ENCODE measurements around the gene PPM1M. TPM values are rescaled to one million over a fixed set of nuclear protein-coding genes. Genes with fewer than 3 reads are reported as not detected.
A peak's percentile ranks its signal among the peaks of the same experiment; 100 is the strongest.

The PPM1M gene
- total RNA-seq, 2 experiments from 2014 or later: 90.7 to 91.9 TPM

GRCh38 chr3:52225452-52226228 is 19.9 kb upstream of the PPM1M start, which contains the start of gene TLR9:
Gene TLR9, minus strand, starts transcription at chr3:52225645. Its CDS starts 116 bp downstream, at chr3:52225529.
- H3K9me3 Mint-ChIP-seq (ENCODE audit: insufficient read depth): no peaks in the 10 kb centered on the region
- peaks cover 69% of the 10 kb centered on the region for H3K4me1 Mint-ChIP-seq (ENCODE audit: low read depth)
- no peak for DNase-seq
- ATAC-seq: peak; percentile 29
- no peaks in the 10 kb centered on the region for H3K27me3 Mint-ChIP-seq (ENCODE audit: low read depth)
- H3K27ac Mint-ChIP-seq: peak within 1 kb of the TSS; percentile 96
- peaks cover 50% of the 10 kb centered on the region for H3K36me3 Mint-ChIP-seq (ENCODE audit: low read depth)
- peak within 1 kb of the TSS; percentile 41 for H3K4me3 Mint-ChIP-seq
- POLR2A ChIA-PET: interaction anchor here (1.0 to 7.9 kb wide), 6 partner anchors 9 to 114 kb away, joined by 3 to 53 read pairs (median 5); partner anchors contain the start of genes GLYCTK, TWF2 and WDR82
- CTCF ChIA-PET: interaction anchor here (0.5 to 9.7 kb wide), 6 partner anchors 11 to 224 kb away, joined by 3 to 157 read pairs (median 4); partner anchors contain the start of gene TWF2

- Mint-ChIP-seq H3K27me3 (ENCODE audit: low read depth) (no peaks in the 10 kb centered on the region), H3K4me1 (ENCODE audit: low read depth) (peaks cover 65% of the 10 kb centered on the region), H3K9me3 (ENCODE audit: insufficient read depth) (no peaks in the 10 kb centered on the region), H3K36me3 (ENCODE audit: low read depth) (peaks cover 54% of the 10 kb centered on the region), H3K27ac (peak overlapping the region; percentile 85), H3K4me3 (peak overlapping the region; percentile 41)
- DNase-seq (no peak), ATAC-seq (no peak)
- ChIA-PET POLR2A (interaction anchor here (1.0 to 7.9 kb wide), 6 partner anchors 8 to 113 kb away, joined by 3 to 53 read pairs (median 6); partner anchors contain the start of genes TWF2 and WDR82), CTCF (interaction anchor here (0.8 to 9.7 kb wide), 7 partner anchors 10 to 224 kb away, joined by 3 to 157 read pairs (median 3); partner anchors contain the start of gene TWF2)
Observed at GRCh38 chr3:52226229-52226817, 19.2 kb upstream of the PPM1M start.

DNA sequence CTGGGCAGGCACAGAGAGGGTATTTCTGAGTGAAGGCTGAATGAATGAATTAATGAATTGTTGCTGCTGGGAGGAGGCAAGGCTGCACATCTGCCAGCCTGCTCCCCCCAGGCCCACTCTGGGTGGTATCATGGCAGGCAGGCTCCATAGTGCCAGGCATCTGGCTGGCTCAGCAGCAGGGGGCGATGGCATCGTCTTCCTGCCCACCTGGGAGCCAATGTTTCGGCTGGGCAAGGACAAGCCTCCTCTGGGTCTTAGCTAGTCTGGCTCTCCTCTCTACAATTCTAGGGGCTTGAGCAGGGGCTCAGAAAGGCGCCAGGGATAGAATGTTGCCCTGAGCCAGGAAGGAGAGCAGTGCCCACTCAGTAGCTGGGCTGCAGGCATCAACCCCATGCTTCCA is 18.4 kb upstream of the PPM1M start:
- no peak overlapping the region for H3K4me3 Mint-ChIP-seq
- H3K27ac Mint-ChIP-seq: peak overlapping the region; percentile 85
- ChIA-PET CTCF (interaction anchor here (0.8 to 4.2 kb wide), 5 partner anchors 10 to 112 kb away, joined by 3 to 34 read pairs (median 3); partner anchors contain the start of gene TWF2), POLR2A (interaction anchor here (0.7 to 2.1 kb wide), 6 partner anchors 9 to 111 kb away, joined by 3 to 17 read pairs (median 4); partner anchors contain the start of gene TWF2)
- H3K27me3 Mint-ChIP-seq (ENCODE audit: low read depth): no peaks in the 10 kb centered on the region
- H3K9me3 Mint-ChIP-seq (ENCODE audit: insufficient read depth): no peaks in the 10 kb centered on the region
- peaks cover 65% of the 10 kb centered on the region for H3K4me1 Mint-ChIP-seq (ENCODE audit: low read depth)
- ATAC-seq: no peak
- DNase-seq: no peak
- H3K36me3 Mint-ChIP-seq (ENCODE audit: low read depth): peaks cover 60% of the 10 kb centered on the region

- Mint-ChIP-seq H3K4me1 (ENCODE audit: low read depth) (peaks cover 64% of the 10 kb centered on the region), H3K36me3 (ENCODE audit: low read depth) (peaks cover 60% of the 10 kb centered on the region), H3K27me3 (ENCODE audit: low read depth) (no peaks in the 10 kb centered on the region), H3K4me3 (no peak overlapping the region), H3K9me3 (ENCODE audit: insufficient read depth) (no peaks in the 10 kb centered on the region), H3K27ac (peak overlapping the region; percentile 52)
- CTCF ChIA-PET: interaction anchor here (0.9 to 4.2 kb wide), 2 partner anchors 9 to 50 kb away, joined by 3 to 34 read pairs; partner anchors contain the start of gene TWF2
- POLR2A ChIA-PET: interaction anchor here (0.7 to 1.8 kb wide), 5 partner anchors 9 to 111 kb away, joined by 3 to 5 read pairs (median 4); partner anchors contain the start of gene TWF2
- ATAC-seq (no peak), DNase-seq (no peak)
Observed at GRCh38 chr3:52227766-52228165, 17.8 kb upstream of the PPM1M start.

- no peaks in the 10 kb centered on the region for H3K9me3 Mint-ChIP-seq (ENCODE audit: insufficient read depth)
- no peak overlapping the region for H3K4me3 Mint-ChIP-seq
- DNase-seq (no peak), ATAC-seq (no peak)
- H3K27ac Mint-ChIP-seq: peak overlapping the region; percentile 15
- peaks cover 64% of the 10 kb centered on the region for H3K4me1 Mint-ChIP-seq (ENCODE audit: low read depth)
- no peaks in the 10 kb centered on the region for H3K27me3 Mint-ChIP-seq (ENCODE audit: low read depth)
- peaks cover 57% of the 10 kb centered on the region for H3K36me3 Mint-ChIP-seq (ENCODE audit: low read depth)
- ChIA-PET CTCF (interaction anchor here (11.1 kb wide), 1 partner anchor 9 kb away, joined by 176 read pairs; no protein-coding TSS in a partner anchor), POLR2A (interaction anchor here (1.1 kb wide), 1 partner anchor 49 kb away, joined by 3 read pairs; no protein-coding TSS in a partner anchor)
Observed at GRCh38 chr3:52228266-52228665, 17.3 kb upstream of the PPM1M start.

DNA sequence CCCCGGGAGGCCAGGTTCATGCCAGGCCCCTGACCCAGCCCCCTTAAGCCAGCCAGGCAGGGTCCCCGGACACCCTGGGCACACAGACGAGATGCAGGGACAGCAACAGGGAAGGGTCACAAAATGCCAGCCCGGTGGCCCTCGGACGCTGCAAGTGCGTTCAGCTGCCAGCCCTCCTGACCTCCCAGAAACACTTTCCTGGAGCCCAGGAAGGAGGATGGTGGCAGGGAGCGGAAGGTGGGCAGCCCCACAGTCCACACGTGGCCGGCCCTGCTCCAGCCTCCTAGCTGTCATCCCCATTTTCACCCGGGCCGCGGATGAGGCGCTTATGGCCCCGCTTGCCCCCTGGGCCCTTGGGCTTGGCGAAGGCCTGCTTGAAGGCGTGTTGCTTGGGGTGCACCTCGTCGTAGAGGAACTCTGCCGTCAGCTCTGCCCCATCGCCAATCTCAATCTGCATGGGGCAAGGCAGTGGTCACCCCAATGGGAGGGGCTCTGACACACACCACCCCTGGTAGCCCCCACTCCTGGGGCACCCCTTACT is 16.7 kb upstream of the PPM1M start:
- CTCF ChIA-PET: interaction anchor here (11.1 kb wide), 1 partner anchor 10 kb away, joined by 176 read pairs; no protein-coding TSS in a partner anchor
- no peak for ATAC-seq
- POLR2A ChIA-PET: interaction anchor here (2.0 kb wide), 1 partner anchor 9 kb away, joined by 5 read pairs; no protein-coding TSS in a partner anchor
- Mint-ChIP-seq H3K4me1 (ENCODE audit: low read depth) (peaks cover 63% of the 10 kb centered on the region), H3K9me3 (ENCODE audit: insufficient read depth) (no peaks in the 10 kb centered on the region), H3K27me3 (ENCODE audit: low read depth) (no peaks in the 10 kb centered on the region), H3K4me3 (no peak overlapping the region), H3K36me3 (ENCODE audit: low read depth) (peaks cover 55% of the 10 kb centered on the region), H3K27ac (no peak overlapping the region)
- DNase-seq: no peak

DNA sequence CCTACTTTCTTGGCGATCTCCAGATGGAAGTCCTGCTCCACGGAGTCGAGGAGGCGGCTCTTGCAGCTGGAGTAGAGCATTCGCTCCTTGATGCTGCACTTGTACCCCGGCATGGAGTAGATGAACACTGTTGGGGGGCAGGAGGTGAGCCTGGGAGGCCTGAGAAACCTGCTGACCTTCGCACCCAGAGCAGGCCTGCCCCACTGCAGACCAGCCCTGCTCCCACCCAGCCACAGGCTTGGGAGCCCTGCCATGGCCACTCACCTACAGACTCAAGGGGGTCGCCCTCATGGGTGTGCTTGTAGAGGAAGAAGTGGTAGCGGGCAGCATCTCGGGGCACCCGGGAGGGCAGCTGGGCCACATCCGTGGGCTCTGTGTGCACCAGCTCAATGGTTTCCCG is 15.9 kb upstream of the PPM1M start:
- Mint-ChIP-seq H3K9me3 (ENCODE audit: insufficient read depth) (no peaks in the 10 kb centered on the region), H3K27ac (no peak overlapping the region), H3K4me3 (no peak overlapping the region), H3K36me3 (ENCODE audit: low read depth) (peaks cover 60% of the 10 kb centered on the region), H3K27me3 (ENCODE audit: low read depth) (no peaks in the 10 kb centered on the region), H3K4me1 (ENCODE audit: low read depth) (peaks cover 63% of the 10 kb centered on the region)
- CTCF ChIA-PET: interaction anchor here (3.9 to 11.1 kb wide), 3 partner anchors 11 to 110 kb away, joined by 74 to 176 read pairs (median 98); partner anchors contain the start of gene WDR82
- DNase-seq (no peak), ATAC-seq (no peak)
- POLR2A ChIA-PET: interaction anchor here (2.0 kb wide), 1 partner anchor 10 kb away, joined by 5 read pairs; no protein-coding TSS in a partner anchor

DNA sequence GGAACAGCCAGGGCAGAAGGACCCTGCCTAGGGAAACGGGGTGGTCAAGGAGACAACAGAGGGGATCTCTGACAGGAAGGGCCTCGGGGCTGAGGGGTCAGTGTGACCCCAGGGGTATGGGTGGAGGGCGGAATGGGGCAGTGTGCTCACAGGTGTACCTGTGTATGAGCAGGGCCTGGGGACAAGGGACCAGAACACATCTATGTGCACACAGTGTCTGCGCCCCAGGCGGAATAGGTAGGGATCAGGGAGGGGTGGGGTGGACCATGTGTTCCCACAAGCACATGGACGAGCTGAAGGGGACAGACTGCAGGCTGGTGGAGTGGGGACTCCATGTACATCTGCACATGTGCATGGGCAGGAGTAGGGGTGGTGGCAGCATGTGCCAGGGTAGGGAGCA is 15.1 kb upstream of the PPM1M start:
- CTCF ChIA-PET: interaction anchor here (0.9 to 11.1 kb wide), 15 partner anchors 11 to 182 kb away, joined by 3 to 176 read pairs (median 18); partner anchors contain the start of genes GLYCTK, PPM1M and WDR82
- ATAC-seq (no peak), DNase-seq (no peak)
- H3K4me1 Mint-ChIP-seq (ENCODE audit: low read depth): peaks cover 62% of the 10 kb centered on the region
- no peaks in the 10 kb centered on the region for H3K9me3 Mint-ChIP-seq (ENCODE audit: insufficient read depth)
- H3K36me3 Mint-ChIP-seq (ENCODE audit: low read depth): peaks cover 61% of the 10 kb centered on the region
- POLR2A ChIA-PET: interaction anchor here (0.6 to 2.9 kb wide), 5 partner anchors 8 to 58 kb away, joined by 3 to 12 read pairs (median 8); partner anchors contain the start of gene GLYCTK
- H3K27me3 Mint-ChIP-seq (ENCODE audit: low read depth): no peaks in the 10 kb centered on the region
- H3K4me3 Mint-ChIP-seq: no peak overlapping the region
- H3K27ac Mint-ChIP-seq: peak overlapping the region; percentile 61

- ChIA-PET POLR2A (interaction anchor here (0.6 to 2.9 kb wide), 13 partner anchors 9 to 108 kb away, joined by 3 to 17 read pairs (median 6); partner anchors contain the start of genes GLYCTK and WDR82), CTCF (interaction anchor here (0.7 to 11.1 kb wide), 24 partner anchors 10 to 181 kb away, joined by 3 to 176 read pairs (median 6); partner anchors contain the start of genes DNAH1, GLYCTK, PPM1M and WDR82)
- H3K4me1 Mint-ChIP-seq (ENCODE audit: low read depth): peaks cover 62% of the 10 kb centered on the region
- H3K27ac Mint-ChIP-seq: peak overlapping the region; percentile 61
- H3K9me3 Mint-ChIP-seq (ENCODE audit: insufficient read depth): no peaks in the 10 kb centered on the region
- H3K27me3 Mint-ChIP-seq (ENCODE audit: low read depth): no peaks in the 10 kb centered on the region
- peaks cover 63% of the 10 kb centered on the region for H3K36me3 Mint-ChIP-seq (ENCODE audit: low read depth)
- ATAC-seq (peak; percentile 3), DNase-seq (no peak)
- no peak overlapping the region for H3K4me3 Mint-ChIP-seq
Observed at GRCh38 chr3:52230889-52231499, 14.6 kb upstream of the PPM1M start.

DNA sequence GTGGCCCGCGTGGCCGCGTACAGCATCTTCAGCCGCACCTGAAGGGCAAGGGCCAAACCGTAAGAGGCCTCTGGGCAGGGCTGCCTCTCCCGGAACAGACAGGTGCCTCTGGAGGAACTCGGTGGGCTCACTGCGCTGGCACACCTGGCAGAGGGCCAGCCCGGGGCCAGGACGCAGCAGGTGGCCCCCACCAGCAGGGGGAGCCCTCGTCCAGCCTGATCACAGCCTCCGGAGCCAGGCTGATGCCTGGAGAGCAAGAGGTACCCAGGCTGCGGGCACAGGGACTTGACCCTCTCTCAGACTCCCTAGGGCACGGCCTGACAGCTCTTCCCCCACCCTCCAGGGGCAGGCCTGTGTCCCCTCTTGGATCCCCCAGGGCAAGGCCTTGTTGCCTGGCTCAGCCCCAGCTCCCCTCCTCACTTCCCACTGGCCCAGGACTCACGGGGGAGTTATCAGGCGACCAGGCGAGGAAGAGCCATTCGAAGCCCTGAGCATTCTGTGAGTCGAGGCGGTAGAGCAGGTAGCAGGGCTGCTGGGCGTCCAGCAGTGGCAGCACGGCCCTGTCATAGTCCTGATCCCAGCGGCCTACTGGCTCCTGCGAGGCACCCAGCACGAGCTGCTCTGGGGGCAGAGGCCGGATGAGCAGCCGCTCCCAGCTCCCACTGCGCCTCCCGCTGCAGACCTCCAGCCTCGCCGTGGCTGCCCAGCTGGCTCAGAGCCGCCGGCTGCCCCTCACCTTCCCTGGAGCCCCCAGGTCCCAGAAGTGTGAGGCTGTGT is 13.9 kb upstream of the PPM1M start:
- peak overlapping the region; percentile 38 for H3K4me3 Mint-ChIP-seq
- peak overlapping the region; percentile 77 for H3K27ac Mint-ChIP-seq
- H3K4me1 Mint-ChIP-seq (ENCODE audit: low read depth): peaks cover 62% of the 10 kb centered on the region
- CTCF ChIA-PET: interaction anchor here (0.7 to 11.1 kb wide), 26 partner anchors 9 to 181 kb away, joined by 3 to 176 read pairs (median 6); partner anchors contain the start of genes DNAH1, GLYCTK, PPM1M and WDR82
- DNase-seq: peak; percentile 89
- peak; percentile 88 for ATAC-seq
- peaks cover 65% of the 10 kb centered on the region for H3K36me3 Mint-ChIP-seq (ENCODE audit: low read depth)
- H3K27me3 Mint-ChIP-seq (ENCODE audit: low read depth): no peaks in the 10 kb centered on the region
- H3K9me3 Mint-ChIP-seq (ENCODE audit: insufficient read depth): no peaks in the 10 kb centered on the region
- POLR2A ChIA-PET: interaction anchor here (0.6 to 2.9 kb wide), 13 partner anchors 9 to 108 kb away, joined by 3 to 17 read pairs (median 6); partner anchors contain the start of genes GLYCTK and WDR82

Measured in activated CD8-positive, alpha-beta T cell treated with anti-CD3 and anti-CD28 coated beads, Interleukin-2, amount 10 ng/mL, durations not matched to agents 7 days and 5 days (primary cell).